Measurements from ENCODE around the gene CAPN7.
A peak's percentile ranks its signal among the peaks of the same experiment; 100 is the strongest.
"Not testable (repeated sequence)": the region's sequence is repeated elsewhere in the genome, so short reads cannot be mapped to it uniquely, and the experiment has no call there.

Gene CAPN7

DNA sequence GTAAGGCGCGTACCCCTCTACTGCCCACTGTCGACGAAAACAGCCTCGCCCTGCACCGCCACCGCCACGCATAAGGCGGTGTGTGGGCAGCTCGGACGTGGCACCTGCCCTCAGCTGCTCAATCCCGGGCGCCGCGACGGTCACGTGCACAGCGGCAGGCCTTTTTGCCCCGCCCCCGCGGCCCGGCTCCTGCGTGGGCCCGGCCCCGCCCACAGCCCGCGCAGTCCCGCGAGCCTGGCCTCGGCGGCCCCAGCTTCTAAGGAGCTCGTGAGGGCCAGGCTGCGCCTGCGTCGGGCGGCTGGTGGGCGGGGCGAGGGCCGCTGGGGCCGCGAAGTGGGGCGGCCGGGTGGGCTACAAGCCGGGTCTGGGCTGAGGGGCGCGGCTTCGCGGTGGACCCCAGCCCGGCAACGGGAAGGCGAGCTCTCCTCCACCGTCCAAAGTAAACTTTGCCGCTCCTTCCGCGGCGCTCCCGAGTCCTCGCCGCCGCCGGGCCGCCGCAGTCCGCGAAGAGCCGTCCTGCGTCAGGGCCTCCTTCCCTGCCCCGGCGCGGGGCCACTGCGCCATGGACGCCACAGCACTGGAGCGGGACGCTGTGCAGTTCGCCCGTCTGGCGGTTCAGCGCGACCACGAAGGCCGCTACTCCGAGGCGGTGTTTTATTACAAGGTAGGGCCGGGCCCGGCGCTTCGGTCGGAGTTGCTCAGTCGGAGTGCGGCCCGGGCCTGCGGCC, at the start of gene CAPN7:
TSS of gene CAPN7 (plus strand) at position 313 of the 728 bp plus-strand sequence. CDS start at position 563, 250 bp downstream.
- CTCF ChIA-PET: interaction anchor here (0.7 to 7.1 kb wide), 20 partner anchors 10 to 283 kb away, joined by 3 to 46 read pairs (median 4); partner anchors contain the start of gene SH3BP5
- peak; percentile 97 for DNase-seq (ENCODE audit: extremely low spot score)
- POLR2A ChIA-PET: interaction anchor here (0.6 to 2.3 kb wide), 4 partner anchors 9 to 590 kb away, joined by 3 to 5 read pairs (median 4); no protein-coding TSS in a partner anchor
- TF ChIP-seq, protein P1, sequence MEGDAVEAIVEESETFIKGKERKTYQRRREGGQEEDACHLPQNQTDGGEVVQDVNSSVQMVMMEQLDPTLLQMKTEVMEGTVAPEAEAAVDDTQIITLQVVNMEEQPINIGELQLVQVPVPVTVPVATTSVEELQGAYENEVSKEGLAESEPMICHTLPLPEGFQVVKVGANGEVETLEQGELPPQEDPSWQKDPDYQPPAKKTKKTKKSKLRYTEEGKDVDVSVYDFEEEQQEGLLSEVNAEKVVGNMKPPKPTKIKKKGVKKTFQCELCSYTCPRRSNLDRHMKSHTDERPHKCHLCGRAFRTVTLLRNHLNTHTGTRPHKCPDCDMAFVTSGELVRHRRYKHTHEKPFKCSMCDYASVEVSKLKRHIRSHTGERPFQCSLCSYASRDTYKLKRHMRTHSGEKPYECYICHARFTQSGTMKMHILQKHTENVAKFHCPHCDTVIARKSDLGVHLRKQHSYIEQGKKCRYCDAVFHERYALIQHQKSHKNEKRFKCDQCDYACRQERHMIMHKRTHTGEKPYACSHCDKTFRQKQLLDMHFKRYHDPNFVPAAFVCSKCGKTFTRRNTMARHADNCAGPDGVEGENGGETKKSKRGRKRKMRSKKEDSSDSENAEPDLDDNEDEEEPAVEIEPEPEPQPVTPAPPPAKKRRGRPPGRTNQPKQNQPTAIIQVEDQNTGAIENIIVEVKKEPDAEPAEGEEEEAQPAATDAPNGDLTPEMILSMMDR (IDR thresholded peaks at IDR 0.05; ENCODE audit: control extremely low read depth, extremely low read depth, low read depth, missing control alignments): peak; percentile 39

DNA sequence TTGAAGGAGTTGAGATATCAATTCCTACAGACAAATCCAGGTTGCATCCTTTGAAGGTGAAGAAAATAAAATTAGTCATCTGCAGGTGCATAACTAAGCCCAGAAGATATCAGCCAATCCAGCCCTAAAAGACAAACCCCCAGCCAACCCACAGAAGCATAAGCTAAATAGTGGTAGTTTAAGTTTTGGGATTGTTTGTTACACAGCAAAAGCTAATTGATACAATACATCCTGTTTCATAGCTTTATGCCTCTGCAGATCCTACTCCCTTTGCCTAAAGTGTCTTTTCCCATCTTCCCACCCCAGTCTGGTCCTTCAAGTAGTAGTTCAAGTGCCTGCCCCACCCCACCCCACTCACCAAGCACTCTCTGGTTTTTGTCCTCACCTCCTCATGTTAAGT, 48.6 kb upstream of the CAPN7 start:
- DNase-seq (ENCODE audit: extremely low spot score): no peak
- ChIA-PET CTCF (interaction anchor here (0.7 to 1.6 kb wide), 2 partner anchors 40 to 53 kb away, joined by 3 to 4 read pairs; no protein-coding TSS in a partner anchor), POLR2A (no interaction called here)
- TF ChIP-seq, protein P1 (IDR thresholded peaks at IDR 0.05; ENCODE audit: control extremely low read depth, extremely low read depth, low read depth, missing control alignments): no peak

DNA sequence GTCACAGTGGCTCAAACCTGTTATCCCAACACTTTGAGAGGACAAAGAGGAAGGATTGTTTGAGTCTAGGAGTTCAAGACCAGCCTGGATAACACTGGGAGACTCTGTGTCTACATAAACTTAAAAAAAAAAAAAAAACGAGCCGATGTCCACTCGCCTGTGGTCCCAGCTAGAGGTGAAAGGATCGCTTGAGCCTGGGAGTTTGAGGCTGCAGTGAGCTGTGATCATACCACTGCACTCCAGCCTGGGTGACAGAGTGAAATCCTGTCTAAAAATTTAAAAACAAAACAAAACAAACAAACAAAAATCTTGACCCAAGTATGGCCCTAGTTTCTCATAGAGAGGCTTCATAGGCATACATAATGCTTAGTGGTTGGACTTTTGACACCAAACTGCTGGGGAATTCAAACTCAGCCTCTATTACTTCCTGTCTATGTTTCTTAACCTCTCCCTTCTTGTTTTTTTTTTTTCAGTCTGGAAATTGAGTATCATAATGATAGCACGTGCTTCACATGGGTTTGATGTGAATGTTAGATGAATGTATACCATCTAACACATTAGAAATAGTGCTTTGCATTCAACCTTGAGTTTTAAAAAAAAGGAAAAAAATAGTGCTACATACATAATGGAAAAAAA, 46.4 kb upstream of the CAPN7 start:
- DNase-seq (ENCODE audit: extremely low spot score): no peak
- POLR2A ChIA-PET: no interaction called here
- TF ChIP-seq, protein P1 (IDR thresholded peaks at IDR 0.05; ENCODE audit: control extremely low read depth, extremely low read depth, low read depth, missing control alignments): no peak
- CTCF ChIA-PET: no interaction called here

DNA sequence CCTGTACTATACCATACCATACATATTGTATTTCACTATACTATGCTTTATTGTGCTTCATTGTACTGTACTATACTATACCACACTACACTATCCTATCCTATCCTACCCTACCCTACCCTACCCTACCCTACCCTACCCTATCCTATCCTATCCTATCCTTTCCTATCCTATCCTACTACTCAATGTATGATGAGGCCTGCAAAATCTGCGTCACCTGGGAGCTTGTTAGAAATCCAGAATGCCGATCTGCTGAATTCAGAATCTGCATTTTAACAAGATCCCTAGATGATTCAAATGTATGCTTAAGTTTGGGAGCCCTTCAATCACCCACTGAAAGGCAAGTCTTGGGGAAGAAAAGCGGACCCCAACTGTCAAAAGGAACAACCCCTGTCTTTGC, 45.4 kb upstream of the CAPN7 start:
- DNase-seq (ENCODE audit: extremely low spot score): no peak
- CTCF ChIA-PET: no interaction called here
- POLR2A ChIA-PET: no interaction called here
- TF ChIP-seq, protein P1 (IDR thresholded peaks at IDR 0.05; ENCODE audit: control extremely low read depth, extremely low read depth, low read depth, missing control alignments): no peak

DNA sequence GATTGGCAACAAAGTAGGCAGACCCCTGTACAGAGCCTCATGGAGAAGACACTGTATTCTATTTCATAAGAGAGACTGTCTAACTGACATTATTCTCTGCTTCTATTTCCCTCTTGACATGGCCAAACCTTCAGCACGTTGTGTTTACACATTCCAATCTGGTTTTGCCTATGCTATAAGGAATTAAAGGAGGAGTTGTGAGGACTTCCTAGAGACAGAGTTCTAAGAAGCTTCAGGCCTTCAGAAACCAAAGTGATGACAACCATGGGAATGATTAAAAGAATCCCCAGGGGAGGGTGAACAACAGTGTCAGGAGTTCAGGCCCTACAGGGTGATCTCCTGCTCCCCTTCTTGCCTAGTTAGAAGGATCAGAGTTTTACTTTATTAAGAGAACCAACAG, 44.9 kb upstream of the CAPN7 start:
- POLR2A ChIA-PET: no interaction called here
- CTCF ChIA-PET: no interaction called here
- no peak for DNase-seq (ENCODE audit: extremely low spot score)
- TF ChIP-seq, protein P1 (IDR thresholded peaks at IDR 0.05; ENCODE audit: control extremely low read depth, extremely low read depth, low read depth, missing control alignments): no peak

DNA sequence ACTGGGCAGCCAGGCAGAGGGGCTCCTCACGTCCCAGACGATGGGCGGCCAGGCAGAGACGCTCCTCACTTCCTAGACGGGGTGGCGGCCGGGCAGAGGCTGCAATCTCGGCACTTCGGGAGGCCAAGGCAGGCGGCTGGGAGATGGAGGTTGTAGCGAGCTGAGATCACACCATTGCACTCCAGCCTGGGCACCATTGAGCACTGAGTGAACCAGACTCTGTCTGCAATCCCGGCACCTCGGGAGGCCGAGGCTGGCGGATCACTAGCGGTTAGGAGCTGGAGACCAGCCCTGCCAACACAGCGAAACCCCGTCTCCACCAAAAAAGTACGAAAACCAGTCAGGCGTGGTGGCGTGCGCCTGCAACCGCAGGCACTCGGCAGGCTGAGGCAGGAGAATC, 42.4 kb upstream of the CAPN7 start:
- POLR2A ChIA-PET; CTCF ChIA-PET; DNase-seq (ENCODE audit: extremely low spot score): not testable (repeated sequence)

DNA sequence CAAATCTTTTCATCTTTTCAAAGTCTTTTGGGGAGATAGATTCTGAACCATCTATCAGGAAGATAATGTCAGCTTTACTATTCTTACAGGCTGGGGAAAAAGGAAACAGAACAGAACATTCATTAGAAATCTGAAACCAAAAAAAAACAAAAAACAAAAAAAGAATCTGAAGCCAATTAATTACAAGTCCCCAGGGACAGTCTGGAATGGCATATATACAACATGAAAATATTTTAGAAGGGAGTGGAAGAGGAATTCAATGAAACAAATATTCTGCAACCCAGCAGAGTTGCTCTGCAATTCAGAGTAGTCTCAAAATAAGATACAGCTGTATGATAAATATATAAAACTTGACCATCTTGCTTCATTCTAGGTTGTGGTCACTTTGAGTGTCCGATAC, 41.7 kb upstream of the CAPN7 start:
- ChIA-PET POLR2A (no interaction called here), CTCF (interaction anchor here (0.9 to 1.3 kb wide), 3 partner anchors 10 to 18 kb away, joined by 3 to 4 read pairs (median 4); no protein-coding TSS in a partner anchor)
- no peak for DNase-seq (ENCODE audit: extremely low spot score)
- TF ChIP-seq, protein P1 (IDR thresholded peaks at IDR 0.05; ENCODE audit: control extremely low read depth, extremely low read depth, low read depth, missing control alignments): no peak

Data from GM10248 (cell line).